T-cell (primary cell): ENCODE results near the gene PSMD8. TPM values are rescaled to one million over a fixed set of nuclear protein-coding genes. Genes with fewer than 3 reads are reported as not detected.

ENCODE experiments used
- ATAC-seq, 4 experiments: fragments of 200-7000 bp in 3 of 4; fragments of 150-1000 bp in 1 of 4; cut with Tn5 transposase; replicated peaks in 1 of 4; 1 replicate in 3 of 4; 2 replicates in 1 of 4; pipeline ENCODE4 v1.10.0; 2021; ENCODE audit warnings: moderate library complexity in 3 of 4, mild to moderate bottlenecking in 2 of 4, moderate number of reproducible peaks in 1 of 4
- CTCF ChIA-PET, 2 donors: fragments of 300-600 bp; sonication (Branson Sonifier 250); formaldehyde crosslinking; loops; one replicate each; lab custom pipeline; 2022; ENCODE audit warnings: antibody characterized with exemption in 2 of 2; lab: Charles Lee
- POLR2A ChIA-PET, 2 donors: fragments of 300-600 bp; sonication (Branson Sonifier 250); formaldehyde crosslinking; loops; one replicate each; lab custom pipeline; 2022; ENCODE audit warnings: antibody characterized with exemption in 2 of 2; lab: Charles Lee
- DNase-seq, 35 experiments: peaks; one replicate each; pipeline versions ENCODE4 v3.0.0 to v3.0.0-alpha.2; 2013 to 2023
- H3K27ac ChIP-seq: one replicate; pipeline ENCODE4 v1.5.1; 2013; ENCODE audit warnings: low read length
- H3K27me3 ChIP-seq, 2 experiments: replicated peaks in 1 of 2; 1 replicate in 1 of 2; 2 replicates in 1 of 2; pipeline versions ENCODE4 v1.6.1 to v1.7.0; 2013; ENCODE audit warnings: low read length in 1 of 2, mixed read lengths in 1 of 2; ENCODE audit not compliant: control insufficient read depth in 2 of 2, insufficient read depth in 2 of 2; ENCODE audit errors: extremely low read depth in 1 of 2
- H3K36me3 ChIP-seq, 2 donors: 1 replicate in 1 of 2; 2 replicates in 1 of 2; pipeline versions ENCODE4 v1.6.1 to v1.7.0; 2013; ENCODE audit warnings: low read length in 1 of 2; ENCODE audit not compliant: control insufficient read depth in 2 of 2, insufficient read depth in 1 of 2; ENCODE audit errors: extremely low read depth in 1 of 2
- H3K4me1 ChIP-seq, 2 experiments: 1 replicate in 1 of 2; 2 replicates in 1 of 2; pipeline versions ENCODE4 v1.6.1 to v1.7.0; 2013; ENCODE audit warnings: low read length in 2 of 2, mixed read lengths in 1 of 2; ENCODE audit not compliant: insufficient read depth in 2 of 2, control insufficient read depth in 1 of 2; ENCODE audit errors: extremely low read depth in 1 of 2
- H3K4me3 ChIP-seq, 2 donors: 1 replicate in 1 of 2; 2 replicates in 1 of 2; pipeline versions ENCODE4 v1.5.1 to v1.7.0; 2013; ENCODE audit warnings: mild to moderate bottlenecking in 2 of 2, low read length in 1 of 2, moderate library complexity in 1 of 2; ENCODE audit not compliant: control insufficient read depth in 1 of 2; ENCODE audit errors: extremely low read depth in 1 of 2
- H3K9me3 ChIP-seq: 2 replicates; pipeline ENCODE4 v1.7.0; 2013
- H3K27ac Mint-ChIP-seq, 2 donors: one replicate each; pipeline ENCODE4 v1.8.0; 2020 to 2021; ENCODE audit warnings: mild to moderate bottlenecking in 2 of 2, mixed read lengths in 2 of 2
- H3K27me3 Mint-ChIP-seq, 2 donors: one replicate each; pipeline ENCODE4 v1.8.0; 2021 to 2022; ENCODE audit warnings: mixed read lengths in 2 of 2
- H3K36me3 Mint-ChIP-seq: one replicate; pipeline ENCODE4 v1.8.0; 2021; ENCODE audit warnings: mixed read lengths
- H3K4me1 Mint-ChIP-seq, 3 donors: one replicate each; pipeline ENCODE4 v1.8.0; 2020 to 2022; ENCODE audit warnings: mixed read lengths in 3 of 3, mild to moderate bottlenecking in 1 of 3
- H3K4me3 Mint-ChIP-seq, 3 donors: one replicate each; pipeline ENCODE4 v1.8.0; 2020 to 2022; ENCODE audit warnings: mild to moderate bottlenecking in 3 of 3, mixed read lengths in 3 of 3, moderate library complexity in 3 of 3
- H3K9me3 Mint-ChIP-seq, 3 donors: one replicate each; pipeline ENCODE4 v1.8.0; 2020 to 2022; ENCODE audit warnings: mixed read lengths in 3 of 3
- WGBS: methylation state at CpG from one replicate; pipeline ENCODE4 v1.1.5; 2013; ENCODE audit warnings: missing lambda C conversion rate; ENCODE audit not compliant: insufficient coverage; 5-methylcytosine and 5-hydroxymethylcytosine counted together
- total RNA-seq, 35 experiments: library from RNA in 6 of 35; stranded (reverse) in 6 of 35; fragments of 120-200 nt in 1 of 35; gene quantifications; one replicate each; pipeline versions ENCODE4 v1.2.1 to v1.2.4 and lab custom pipeline; 2013 to 2026

PSMD8 gene
- total RNA-seq, 5 donors from 2014 or later (not counting 1 experiment from before 2014, with no cell fraction given): 76.4 to 95.2 (median 85.8) TPM

DNA sequence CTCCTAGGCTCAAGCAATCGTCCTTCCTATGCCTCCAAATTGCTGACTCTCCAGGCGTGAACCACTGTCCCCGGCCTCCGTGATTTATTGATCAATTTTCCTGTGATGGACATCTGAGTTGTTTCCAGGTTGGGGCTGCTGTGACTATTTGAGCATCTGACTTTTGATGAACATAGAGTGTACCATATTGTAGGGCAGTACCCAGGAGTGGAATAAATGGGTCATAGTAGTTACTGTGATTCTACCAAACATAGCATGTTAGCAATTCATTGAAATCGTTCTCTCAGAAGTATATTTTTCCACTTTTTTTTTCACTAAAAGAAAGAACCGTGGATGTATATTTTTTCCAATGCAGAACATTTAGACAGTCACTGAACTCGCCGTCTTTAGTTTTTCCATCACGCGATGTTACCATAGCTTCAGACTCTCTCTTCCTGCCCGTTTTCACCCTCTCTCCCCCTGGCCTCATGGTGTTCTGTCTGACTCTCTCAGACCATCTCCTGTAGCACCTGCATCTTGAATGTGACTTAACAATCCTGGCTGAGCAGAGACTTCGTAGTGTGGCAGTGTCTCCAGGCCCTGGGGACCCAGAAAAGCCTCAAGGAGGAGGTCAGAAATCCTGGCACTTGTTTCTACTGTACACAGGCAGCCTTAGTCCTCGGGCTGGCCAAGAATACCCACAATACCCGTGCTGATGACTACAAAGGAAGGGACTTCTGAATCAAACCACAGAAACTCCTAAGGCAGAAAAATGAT lies 54.9 kb downstream of the PSMD8 start:
- no peak overlapping the region for H3K27ac ChIP-seq
- H3K36me3 Mint-ChIP-seq: no peaks in the 10 kb centered on the region
- peaks cover 0 to 32% of the 10 kb centered on the region in 2 experiments for H3K4me1 ChIP-seq
- H3K36me3 ChIP-seq: no peaks in the 10 kb centered on the region
- no peak overlapping the region for H3K4me3 Mint-ChIP-seq
- H3K27me3 ChIP-seq: peaks cover 0 to 37% of the 10 kb centered on the region in 2 experiments
- ATAC-seq (no peak), DNase-seq (no peak)
- ChIA-PET POLR2A (no interaction called here), CTCF (no interaction called here)
- no peak overlapping the region for H3K4me3 ChIP-seq
- no peaks in the 10 kb centered on the region for H3K9me3 ChIP-seq
- peaks cover 13 to 24% of the 10 kb centered on the region in 2 donors for H3K27me3 Mint-ChIP-seq
- H3K4me1 Mint-ChIP-seq: peaks cover 22 to 31% (median 30%) of the 10 kb centered on the region in 3 donors
- 29% methylated on average over 9 of the region's 14 CpGs for WGBS
- H3K27ac Mint-ChIP-seq: no peak overlapping the region
- H3K9me3 Mint-ChIP-seq: no peaks in the 10 kb centered on the region

DNA sequence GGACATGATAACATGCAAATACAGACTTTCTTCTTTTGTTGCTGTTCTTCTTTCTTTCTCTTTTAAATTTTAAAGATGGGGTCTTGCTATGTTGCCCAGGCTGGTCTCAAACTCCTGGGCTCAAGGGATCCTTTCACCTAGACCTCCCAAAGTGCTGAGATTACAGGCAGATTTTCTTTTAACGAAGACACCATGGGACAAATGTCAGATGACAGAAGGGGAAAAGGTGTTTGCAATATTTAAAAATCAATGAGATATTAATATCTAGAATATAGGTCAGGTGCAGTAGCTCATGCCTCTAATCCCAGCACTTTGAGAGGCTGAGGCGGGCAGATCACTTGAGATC lies 55.4 kb downstream of the PSMD8 start:
- Histone ChIP-seq H3K36me3 (no peaks in the 10 kb centered on the region), H3K27ac (no peak overlapping the region), H3K27me3 (peaks cover 0 to 43% of the 10 kb centered on the region in 2 experiments), H3K4me1 (peaks cover 0 to 32% of the 10 kb centered on the region in 2 experiments), H3K9me3 (no peaks in the 10 kb centered on the region), H3K4me3 (no peak overlapping the region)
- Mint-ChIP-seq H3K27me3 (peaks cover 16 to 27% of the 10 kb centered on the region in 2 donors), H3K4me1 (peaks cover 24 to 35% (median 33%) of the 10 kb centered on the region in 3 donors), H3K9me3 (no peaks in the 10 kb centered on the region), H3K36me3 (no peaks in the 10 kb centered on the region), H3K27ac (no peak overlapping the region), H3K4me3 (no peak overlapping the region)
- POLR2A ChIA-PET: no interaction called here
- DNase-seq: no peak
- WGBS: 40% methylated on average over 1 of the region's 2 CpGs
- CTCF ChIA-PET: no interaction called here
- no peak for ATAC-seq

DNA sequence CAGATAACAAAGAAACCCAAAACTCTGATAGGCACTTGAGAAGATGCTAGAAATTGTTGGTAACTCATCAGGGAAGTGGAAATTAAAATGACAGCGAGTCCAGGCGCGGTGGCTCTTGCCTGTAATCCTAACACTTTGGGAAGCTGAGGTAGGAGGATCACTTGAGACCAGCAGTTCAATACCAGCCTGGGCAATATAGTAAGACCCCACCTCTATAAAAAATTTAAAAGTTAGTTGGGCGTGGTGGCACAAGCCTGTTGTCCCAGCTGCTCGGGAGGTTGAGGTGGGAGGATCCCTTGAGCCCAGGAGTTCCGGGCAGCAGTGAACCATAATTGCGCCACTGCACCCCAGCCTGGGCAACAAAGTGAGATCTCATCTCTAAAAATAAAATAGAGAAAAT lies 56.6 kb downstream of the PSMD8 start:
- CTCF ChIA-PET: no interaction called here
- peaks cover 22 to 30% (median 28%) of the 10 kb centered on the region in 3 donors for H3K4me1 Mint-ChIP-seq
- peaks cover 0 to 26% of the 10 kb centered on the region in 2 experiments for H3K4me1 ChIP-seq
- H3K36me3 Mint-ChIP-seq: no peaks in the 10 kb centered on the region
- no peak overlapping the region for H3K4me3 ChIP-seq
- H3K27me3 ChIP-seq: peaks cover 0 to 46% of the 10 kb centered on the region in 2 experiments
- no peak overlapping the region for H3K27ac ChIP-seq
- H3K36me3 ChIP-seq: no peaks in the 10 kb centered on the region
- no peaks in the 10 kb centered on the region for H3K9me3 ChIP-seq
- H3K9me3 Mint-ChIP-seq: no peaks in the 10 kb centered on the region
- no peak for DNase-seq
- no peak overlapping the region for H3K27ac Mint-ChIP-seq
- H3K27me3 Mint-ChIP-seq: peaks cover 16 to 32% of the 10 kb centered on the region in 2 donors
- POLR2A ChIA-PET: interaction anchor here in 1 of 2 donors (0.7 kb wide), 1 partner anchor 186 kb away, joined by 4 read pairs; no protein-coding TSS in a partner anchor
- no peak for ATAC-seq
- no peak overlapping the region for H3K4me3 Mint-ChIP-seq
- 100% methylated on average over 1 of the region's 7 CpGs for WGBS

DNA sequence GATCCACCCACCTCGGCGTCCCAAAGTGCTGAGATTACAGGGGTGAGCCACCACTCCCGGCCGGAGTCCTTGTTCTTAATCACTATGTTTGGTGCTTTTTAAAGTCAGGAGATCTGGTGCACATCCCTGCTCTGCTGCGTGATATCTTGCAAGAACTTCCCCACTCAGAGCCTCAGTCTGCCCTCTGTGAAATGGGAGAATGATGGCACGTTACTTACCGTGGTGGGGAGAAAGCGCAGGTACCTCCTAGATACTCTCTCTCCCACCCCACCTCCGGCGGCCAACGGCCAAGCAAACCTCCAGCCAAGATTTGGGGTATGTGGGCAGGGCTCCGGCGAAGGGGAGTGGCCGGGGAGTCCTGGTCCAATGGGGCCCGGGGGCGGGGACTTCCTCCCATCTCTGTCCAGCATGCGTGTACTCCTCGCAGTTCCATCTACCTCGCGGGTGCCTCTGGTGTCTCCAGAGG lies 58.9 kb downstream of the PSMD8 start, which contains the start of gene RYR1:
TSS of gene RYR1 (plus strand) at position 424 of the 466 bp plus-strand sequence. CDS start 139 bp downstream, outside the sequence.
- ATAC-seq (peak; percentile 77 to 83 (median 78)), DNase-seq (peak in 25 of 35 experiments; percentile 6 to 52 (median 29))
- peaks cover 0 to 12% of the 10 kb centered on the region in 2 experiments for H3K4me1 ChIP-seq
- H3K9me3 ChIP-seq: no peaks in the 10 kb centered on the region
- no peak within 1 kb of the TSS for H3K27ac ChIP-seq
- peak within 1 kb of the TSS in 2 of 3 donors; percentile 62 to 66 for H3K4me3 Mint-ChIP-seq
- no peaks in the 10 kb centered on the region for H3K36me3 Mint-ChIP-seq
- H3K27me3 Mint-ChIP-seq: peaks cover 17 to 38% of the 10 kb centered on the region in 2 donors
- no peak within 1 kb of the TSS for H3K4me3 ChIP-seq
- no peaks in the 10 kb centered on the region for H3K9me3 Mint-ChIP-seq
- WGBS: 27% methylated on average over 13 of the region's 20 CpGs
- H3K36me3 ChIP-seq: no peaks in the 10 kb centered on the region
- POLR2A ChIA-PET: interaction anchor here in 1 of 2 donors (0.6 kb wide), 1 partner anchor 269 kb away, joined by 5 read pairs; no protein-coding TSS in a partner anchor
- CTCF ChIA-PET: no interaction called here
- H3K4me1 Mint-ChIP-seq: peaks cover 13 to 20% (median 15%) of the 10 kb centered on the region in 3 donors
- peaks cover 0 to 54% of the 10 kb centered on the region in 2 experiments for H3K27me3 ChIP-seq
- H3K27ac Mint-ChIP-seq: no peak within 1 kb of the TSS

Other genes with a start within 250 kb of the PSMD8 start
- not detected for gene DPF1, start 150.3 kb upstream of the PSMD8 start, total RNA-seq
- gene PPP1R14A, start 118.2 kb upstream of the PSMD8 start, total RNA-seq: 1 to 10 TPM in 2 of 5 donors, under 1 TPM in 1, not detected in 2; 0.82 to 2.8 (median 1.6) TPM
- gene SPINT2, start 110.0 kb upstream of the PSMD8 start, total RNA-seq: 10 to 100 TPM; 30.3 to 48.5 (median 37.9) TPM
- 1 to 10 TPM in 2 of 5 donors, under 1 TPM in 1, not detected in 2; 0.56 to 1.4 (median 1.3) TPM for gene C19orf33, start 70.3 kb upstream of the PSMD8 start, total RNA-seq
- 10 to 100 TPM; 28.1 to 39.1 (median 34.1) TPM for gene YIF1B, start 58.6 kb upstream of the PSMD8 start, total RNA-seq
- gene KCNK6, start 54.7 kb upstream of the PSMD8 start, total RNA-seq: 10 to 100 TPM in 3 of 5 donors, 1 to 10 TPM in 2; 4.8 to 12.9 (median 12.6) TPM
- gene CATSPERG, start 38.7 kb upstream of the PSMD8 start, total RNA-seq: 10 to 100 TPM; 11.1 to 27.2 (median 21.2) TPM
- gene GGN, start 13.5 kb downstream of the PSMD8 start, total RNA-seq: under 1 TPM in 4 of 5 donors, not detected in 1; 0.18 to 0.60 (median 0.31) TPM
- 1 to 10 TPM in 4 of 5 donors, under 1 TPM in 1; 0.93 to 2.9 (median 2.1) TPM for gene SPRED3, start 14.1 kb downstream of the PSMD8 start, total RNA-seq
- 10 to 100 TPM; 31.9 to 62.1 (median 57.4) TPM for gene FAM98C, start 28.5 kb downstream of the PSMD8 start, total RNA-seq
- gene RASGRP4, start 51.6 kb downstream of the PSMD8 start, total RNA-seq: under 1 TPM; 0.09 to 0.70 (median 0.26) TPM
- 1 to 10 TPM; 1.1 to 3.8 (median 2.9) TPM for gene RYR1, start 59.1 kb downstream of the PSMD8 start, total RNA-seq
- 100 to 1,000 TPM; 243 to 417 (median 329) TPM for gene MAP4K1, start 243.4 kb downstream of the PSMD8 start, total RNA-seq
- 100 to 1,000 TPM; 317 to 352 (median 319) TPM for gene EIF3K, start 244.6 kb downstream of the PSMD8 start, total RNA-seq